Stomach (tissue), 4 donors: ENCODE data around the gene PET100.

Experiments
- EP300 ChIP-seq: sonication (generic); formaldehyde crosslinking; IDR thresholded peaks from one replicate; pipeline ENCODE4 v1.6.1; 2017; ENCODE audit warnings: antibody characterized with exemption
- POLR2A ChIP-seq, 4 donors: fragments of 450-650 bp; IDR thresholded peaks; one replicate each; pipeline ENCODE4 v1.6.1; 2016; ENCODE audit warnings: antibody characterized with exemption in 4 of 4, control low read depth in 2 of 4, mild to moderate bottlenecking in 1 of 4, moderate library complexity in 1 of 4
- POLR2AphosphoS5 ChIP-seq, 3 donors: sonication (generic); formaldehyde crosslinking; IDR thresholded peaks; one replicate each; pipeline ENCODE4 v1.6.1; 2016; ENCODE audit warnings: antibody characterized with exemption in 3 of 3
- TF ChIP-seq, protein P1 (sequence below), 7 experiments: fragments of 450-650 bp in 4 of 7; fragments of 200-600 bp in 3 of 7; sonication (generic) in 3 of 7; IDR thresholded peaks; one replicate each; pipeline ENCODE4 v1.5.1; 2016 to 2019; ENCODE audit warnings: antibody characterized with exemption in 7 of 7, control low read depth in 2 of 7, mild to moderate bottlenecking in 1 of 7

DNA sequence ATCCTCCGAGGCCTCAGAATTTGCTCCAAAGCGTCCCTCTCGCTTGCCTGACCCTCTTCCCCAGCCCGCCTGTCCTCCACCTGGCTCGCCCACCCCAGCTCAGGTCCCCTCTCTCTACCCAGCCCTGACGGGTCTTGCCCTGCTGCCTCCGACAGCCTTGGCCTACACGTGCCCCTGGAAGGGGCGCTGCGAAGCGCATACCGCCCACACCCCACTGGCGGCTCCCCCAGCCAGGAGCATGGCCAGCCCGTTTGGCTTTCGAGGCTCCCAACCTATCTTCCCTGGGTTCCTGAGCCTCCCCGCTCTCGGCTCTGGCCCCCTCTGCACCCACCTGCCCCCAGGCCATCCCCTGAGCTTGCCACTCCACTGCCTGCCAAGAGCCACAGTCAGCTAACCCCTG is 4.8 kb upstream of the PET100 start:
- TF ChIP-seq EP300 (no peak), POLR2A (IDR thresholded peaks at IDR 0.05) (no peak), POLR2AphosphoS5 (IDR thresholded peaks at IDR 0.05) (no peak)
- TF ChIP-seq, protein P1, sequence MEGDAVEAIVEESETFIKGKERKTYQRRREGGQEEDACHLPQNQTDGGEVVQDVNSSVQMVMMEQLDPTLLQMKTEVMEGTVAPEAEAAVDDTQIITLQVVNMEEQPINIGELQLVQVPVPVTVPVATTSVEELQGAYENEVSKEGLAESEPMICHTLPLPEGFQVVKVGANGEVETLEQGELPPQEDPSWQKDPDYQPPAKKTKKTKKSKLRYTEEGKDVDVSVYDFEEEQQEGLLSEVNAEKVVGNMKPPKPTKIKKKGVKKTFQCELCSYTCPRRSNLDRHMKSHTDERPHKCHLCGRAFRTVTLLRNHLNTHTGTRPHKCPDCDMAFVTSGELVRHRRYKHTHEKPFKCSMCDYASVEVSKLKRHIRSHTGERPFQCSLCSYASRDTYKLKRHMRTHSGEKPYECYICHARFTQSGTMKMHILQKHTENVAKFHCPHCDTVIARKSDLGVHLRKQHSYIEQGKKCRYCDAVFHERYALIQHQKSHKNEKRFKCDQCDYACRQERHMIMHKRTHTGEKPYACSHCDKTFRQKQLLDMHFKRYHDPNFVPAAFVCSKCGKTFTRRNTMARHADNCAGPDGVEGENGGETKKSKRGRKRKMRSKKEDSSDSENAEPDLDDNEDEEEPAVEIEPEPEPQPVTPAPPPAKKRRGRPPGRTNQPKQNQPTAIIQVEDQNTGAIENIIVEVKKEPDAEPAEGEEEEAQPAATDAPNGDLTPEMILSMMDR (IDR thresholded peaks at IDR 0.05) = no peak
